GM10266 (cell line): ENCODE data around the gene FBXO10.

Experiments
- DNase-seq: peaks from one replicate; pipeline ENCODE4 v3.0.0; 2012; ENCODE audit errors: extremely low spot score
- CTCF ChIP-seq: IDR thresholded peaks from 2 replicates; pipeline ENCODE4 v1.5.1; 2012; ENCODE audit warnings: mild to moderate bottlenecking, low read depth; ENCODE audit not compliant: control insufficient read depth, insufficient read depth; ENCODE audit errors: missing control alignments

The FBXO10 gene

DNA sequence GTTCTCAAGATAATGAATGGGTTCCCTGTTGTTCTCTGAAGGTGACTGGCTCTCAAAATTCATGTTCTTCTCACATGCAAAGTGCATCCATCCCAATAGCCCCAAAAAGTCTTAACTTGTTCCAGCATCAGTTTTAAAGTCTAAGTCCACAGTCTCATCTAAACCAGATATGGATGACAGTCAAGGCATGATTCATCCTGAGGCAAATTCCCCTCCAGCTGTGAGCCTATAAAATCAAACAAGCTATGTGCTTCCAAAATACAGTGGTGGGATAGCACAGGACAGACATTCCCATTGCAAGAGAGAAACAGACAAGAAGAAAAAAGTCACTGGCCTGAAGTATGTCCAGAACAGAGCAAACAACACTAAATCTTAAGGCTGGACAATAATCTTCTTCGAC, 25.4 kb downstream of the FBXO10 start:
- DNase-seq = no peak
- TF ChIP-seq CTCF = no peak

- TF ChIP-seq CTCF = no peak
- no peak for DNase-seq
Measured at GRCh38 chr9:37549527-37549926, 26.7 kb downstream of the FBXO10 start.

DNA sequence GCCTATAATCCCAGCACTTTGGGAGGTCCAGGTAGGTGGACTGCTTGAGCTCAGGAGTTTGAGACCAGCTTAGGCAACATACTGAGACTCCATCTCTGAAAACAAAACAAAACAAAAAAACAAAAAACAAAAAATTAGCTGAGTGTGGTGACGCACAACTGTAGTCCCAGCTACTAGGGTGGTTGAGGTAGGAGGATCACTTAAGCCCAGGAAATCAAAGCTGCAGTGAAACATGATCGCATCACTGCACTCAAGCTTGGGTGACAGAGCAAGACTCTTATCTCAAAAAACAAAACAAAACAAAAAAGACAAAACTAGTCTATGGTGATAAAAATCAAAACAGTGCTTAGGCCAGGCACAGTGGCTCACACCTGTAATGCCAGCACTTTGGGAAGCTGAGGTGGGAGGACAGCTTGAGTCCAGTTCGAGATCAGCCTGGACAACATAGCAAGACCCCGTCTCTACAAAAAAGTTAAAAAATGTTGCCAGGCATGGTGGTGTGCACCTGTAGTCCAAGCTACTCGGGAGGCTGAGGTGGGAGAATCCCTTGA, 28.8 kb downstream of the FBXO10 start:
- no peak for DNase-seq
- TF ChIP-seq CTCF = no peak

- no peak for DNase-seq
- no peak for TF ChIP-seq CTCF
Measured at GRCh38 chr9:37543468-37543867, 32.7 kb downstream of the FBXO10 start.

GRCh38 chr9:37542895-37543294, 33.3 kb downstream of the FBXO10 start:
- no peak for TF ChIP-seq CTCF
- no peak for DNase-seq

DNA sequence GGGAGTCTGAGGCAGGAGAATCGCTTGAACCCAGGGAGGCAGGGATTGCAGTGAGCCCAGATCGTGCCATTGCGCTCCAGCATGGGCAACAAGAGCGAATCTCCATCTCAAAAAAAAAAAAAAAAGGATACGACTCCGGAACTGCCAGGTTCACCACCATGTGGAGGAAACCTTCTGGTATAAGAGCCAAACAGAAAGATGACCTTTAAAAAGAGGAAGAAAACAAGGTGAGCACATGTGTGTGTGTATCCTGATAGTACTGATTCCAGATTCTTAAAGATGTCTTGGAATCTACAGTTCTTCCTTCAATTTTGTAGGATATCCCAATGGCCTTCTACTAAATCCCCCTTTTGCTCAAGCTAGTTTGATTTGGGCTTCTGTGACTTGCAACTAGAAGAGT, 33.7 kb downstream of the FBXO10 start:
- no peak for DNase-seq
- TF ChIP-seq CTCF = no peak

- no peak for TF ChIP-seq CTCF
- DNase-seq = no peak
Measured at GRCh38 chr9:37541465-37541864, 34.7 kb downstream of the FBXO10 start.

DNA sequence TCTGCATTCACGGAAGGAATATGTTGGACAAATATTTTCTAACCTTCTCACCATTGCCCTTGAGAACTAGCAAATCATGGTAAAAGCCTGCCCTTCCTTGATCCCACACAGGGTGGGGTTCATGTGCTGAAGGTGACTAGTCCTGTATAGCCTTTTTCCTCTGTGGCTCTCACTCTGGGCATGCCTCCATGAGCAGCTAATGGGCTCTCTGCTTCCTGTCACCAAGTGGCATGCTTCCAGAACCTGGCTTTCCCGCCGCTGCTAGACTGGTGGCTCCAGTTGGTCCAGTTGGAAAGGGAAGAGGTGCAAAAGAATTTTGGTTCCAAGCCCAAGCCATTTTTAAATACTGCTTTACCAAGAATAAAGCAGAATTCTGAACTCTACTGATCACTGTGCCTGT, 35.5 kb downstream of the FBXO10 start:
- no peak for DNase-seq
- no peak for TF ChIP-seq CTCF
